ENCODE data around the gene PPP1R2B. TPM values are rescaled to one million over a fixed set of nuclear protein-coding genes. Genes with fewer than 3 reads are reported as not detected.

PPP1R2B gene
- total and polyA plus RNA-seq, 9 donors, result 0.06 to 0.24 (median 0.10) TPM; not detected in 3

Other genes starting within 250 kb of the PPP1R2B start
- gene TIMD4, start 112.9 kb downstream of the PPP1R2B start, total RNA-seq, result 1.9 TPM
- gene TIMD4, start 112.9 kb downstream of the PPP1R2B start, polyA plus RNA-seq (ENCODE audit: insufficient read depth in 1 of 8, insufficient read length in 8 of 8, low replicate concordance in 1 of 8), result 1 to 10 TPM in 7 of 8 donors, under 1 TPM in 1; 0.84 to 4.1 (median 2.2) TPM
- gene HAVCR1, start 208.8 kb downstream of the PPP1R2B start, total RNA-seq, result 0.04 TPM
- under 1 TPM in 4 of 8 donors, not detected in 4; 0.14 to 0.94 (median 0.23) TPM for gene HAVCR1, start 208.8 kb downstream of the PPP1R2B start, polyA plus RNA-seq (ENCODE audit: insufficient read depth in 1 of 8, insufficient read length in 8 of 8, low replicate concordance in 1 of 8)